Astrocyte of the spinal cord (primary cell): Measurements from ENCODE around the gene NISCH.

Experiments used
- DNase-seq: peaks from one replicate; pipeline ENCODE4 v3.0.0; 2011; ENCODE audit warnings: low read depth, low spot score
- H3K4me3 ChIP-seq: 2 replicates; pipeline ENCODE4 v1.5.1; 2011; ENCODE audit warnings: low read depth, mild to moderate bottlenecking, low read length, moderate library complexity
- CTCF ChIP-seq: IDR thresholded peaks from 2 replicates; pipeline ENCODE4 v1.5.1; 2012; ENCODE audit warnings: low read depth, mild to moderate bottlenecking, low read length, inconsistent platforms
- in situ Hi-C: cut with HindIII; loops from 2 replicates; pipeline ENCODE4 v1.10.0; 2017; ENCODE audit warnings: low sequenced_read_pairs

Gene NISCH

DNA sequence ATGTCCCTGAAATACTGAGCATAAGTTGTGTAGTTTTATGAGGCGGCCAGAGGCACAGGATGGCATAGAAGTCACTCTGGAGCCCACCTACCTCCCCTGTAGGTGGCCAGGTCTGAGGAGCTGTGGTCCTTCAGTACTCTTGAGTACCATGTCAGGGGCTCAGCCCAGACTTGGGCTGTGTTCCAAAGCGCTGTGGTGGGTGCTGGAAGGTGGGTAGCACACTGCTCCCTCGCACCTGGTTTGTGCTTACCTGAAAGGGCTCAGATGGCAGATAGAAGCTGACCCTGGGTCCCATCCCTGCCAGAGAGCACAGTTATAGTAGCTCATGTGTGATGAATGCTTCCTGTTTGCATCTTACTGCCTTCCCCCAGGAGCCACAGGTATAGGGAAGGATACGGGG lies 15.5 kb downstream of the NISCH start:
- no peak for TF ChIP-seq CTCF
- H3K4me3 ChIP-seq = no peak overlapping the region
- in situ Hi-C loops = no loop called here
- DNase-seq = no peak

GRCh38 chr3:52471371-52472238 lies 16.2 kb downstream of the NISCH start:
- TF ChIP-seq CTCF = peak; percentile 73
- peak; percentile 36 for DNase-seq
- no peak overlapping the region for H3K4me3 ChIP-seq
- in situ Hi-C loops = no loop called here

DNA sequence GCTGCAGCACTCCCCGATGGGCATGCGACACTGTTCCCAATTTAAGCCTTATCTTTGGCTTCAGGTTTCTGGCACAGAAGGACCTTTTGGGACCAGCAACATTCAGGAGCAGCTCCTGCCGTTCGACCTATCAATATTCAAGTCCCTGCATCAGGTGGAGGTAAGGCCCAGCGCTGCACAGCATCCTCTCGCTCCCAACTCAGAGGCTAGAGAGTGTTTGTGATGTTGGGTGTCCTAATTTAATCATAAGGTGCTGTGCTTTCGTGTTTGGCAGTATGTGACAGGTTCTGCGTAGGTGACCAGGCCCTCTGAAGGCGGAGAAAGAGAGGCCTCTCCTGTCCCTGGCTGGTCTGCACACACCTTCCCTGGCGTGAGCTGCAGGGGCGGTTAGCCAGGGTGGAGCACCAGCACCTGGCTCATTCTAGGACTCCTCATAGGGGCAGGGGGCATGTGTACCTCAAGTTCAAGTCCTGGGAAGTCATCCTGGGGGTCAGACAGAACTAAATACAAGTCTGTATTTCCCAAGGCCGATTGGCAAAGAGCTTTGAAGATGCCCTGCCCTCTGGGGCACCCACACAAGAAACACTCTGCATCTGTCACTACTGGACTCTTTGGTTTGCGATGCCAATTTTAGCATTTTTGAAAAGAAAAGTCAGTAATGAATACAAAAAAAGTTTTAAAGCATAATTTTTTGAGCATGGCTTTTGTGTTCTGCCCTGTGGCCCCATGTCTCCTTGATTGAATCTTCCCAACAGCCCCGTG lies 17.0 kb downstream of the NISCH start:
- DNase-seq = no peak
- in situ Hi-C loops = no loop called here
- no peak overlapping the region for H3K4me3 ChIP-seq
- TF ChIP-seq CTCF = no peak

DNA sequence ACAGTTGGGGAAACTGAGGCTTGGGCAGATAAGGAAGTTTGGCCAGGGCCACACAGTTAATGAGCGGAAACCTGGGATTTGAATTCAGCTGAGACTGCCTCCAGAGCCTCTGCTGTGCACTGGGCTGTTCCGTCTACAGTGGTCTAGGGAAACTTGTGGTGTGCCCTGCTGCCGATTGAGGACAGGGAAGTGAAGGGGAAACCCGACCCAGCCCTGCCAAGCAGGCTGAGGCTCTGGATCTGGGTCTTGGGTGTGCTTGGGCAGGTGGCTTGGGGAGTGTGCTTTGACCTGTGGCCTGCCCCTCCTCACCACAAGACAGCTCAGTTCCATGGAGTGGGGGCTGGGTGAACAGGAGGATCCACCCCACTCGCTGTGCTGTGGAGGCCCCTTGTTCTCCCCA lies 17.6 kb downstream of the NISCH start:
- no peak overlapping the region for H3K4me3 ChIP-seq
- in situ Hi-C loops = no loop called here
- no peak for DNase-seq
- no peak for TF ChIP-seq CTCF

- DNase-seq = no peak
- no peak overlapping the region for H3K4me3 ChIP-seq
- in situ Hi-C loops = no loop called here
- no peak for TF ChIP-seq CTCF
Observed at GRCh38 chr3:52477076-52477795, 21.8 kb downstream of the NISCH start.

DNA sequence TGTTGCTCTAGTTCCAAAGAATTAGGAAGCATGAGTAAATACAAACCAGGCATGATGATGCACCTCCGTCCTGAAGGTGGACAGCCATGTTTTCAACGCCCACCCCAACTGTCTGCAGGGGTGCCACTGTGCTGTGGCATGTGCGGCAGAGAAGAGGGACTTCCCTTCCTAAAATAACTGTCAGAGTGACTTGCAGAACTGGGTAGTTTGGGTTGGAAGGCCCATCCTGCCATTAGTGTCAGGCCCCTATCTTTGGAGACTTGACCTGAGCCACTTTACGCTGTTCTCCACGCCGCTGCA lies 22.3 kb downstream of the NISCH start:
- DNase-seq = no peak
- TF ChIP-seq CTCF = no peak
- H3K4me3 ChIP-seq = no peak overlapping the region
- in situ Hi-C loops = no loop called here
